GM18868 (cell line): Measurements from ENCODE around the gene MOB2.
"Not testable (repeated sequence)": the region's sequence is repeated elsewhere in the genome, so short reads cannot be mapped to it uniquely, and the experiment has no call there.

Source experiments
- ATAC-seq: cut with Tn5 transposase; IDR thresholded peaks from one replicate; pipeline ENCODE4 v1.9.1; 2021; ENCODE audit warnings: mild to moderate bottlenecking, moderate library complexity; ENCODE audit not compliant: unreplicated experiment

The MOB2 gene

DNA sequence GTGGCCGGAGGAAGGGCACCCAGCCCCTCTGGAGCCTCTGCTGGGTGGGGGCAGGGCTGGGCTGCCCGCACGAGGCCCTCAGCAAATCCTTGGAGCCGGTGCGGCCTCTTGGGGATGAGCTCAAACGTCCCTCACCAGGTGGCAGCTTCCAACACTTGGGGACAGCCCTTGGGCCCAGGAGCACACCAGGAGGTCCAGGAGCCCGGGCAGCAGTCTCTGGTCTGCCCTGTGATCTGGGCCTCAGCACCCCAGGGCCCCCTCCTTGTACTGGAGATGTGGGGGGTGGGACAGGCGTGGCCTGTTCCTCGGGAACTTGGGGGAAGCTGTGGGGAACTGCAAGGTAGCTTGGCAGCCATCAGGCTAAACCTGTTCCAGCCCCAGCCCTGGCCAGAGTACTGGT is 40.0 kb downstream of the MOB2 start:
- no peak for ATAC-seq

DNA sequence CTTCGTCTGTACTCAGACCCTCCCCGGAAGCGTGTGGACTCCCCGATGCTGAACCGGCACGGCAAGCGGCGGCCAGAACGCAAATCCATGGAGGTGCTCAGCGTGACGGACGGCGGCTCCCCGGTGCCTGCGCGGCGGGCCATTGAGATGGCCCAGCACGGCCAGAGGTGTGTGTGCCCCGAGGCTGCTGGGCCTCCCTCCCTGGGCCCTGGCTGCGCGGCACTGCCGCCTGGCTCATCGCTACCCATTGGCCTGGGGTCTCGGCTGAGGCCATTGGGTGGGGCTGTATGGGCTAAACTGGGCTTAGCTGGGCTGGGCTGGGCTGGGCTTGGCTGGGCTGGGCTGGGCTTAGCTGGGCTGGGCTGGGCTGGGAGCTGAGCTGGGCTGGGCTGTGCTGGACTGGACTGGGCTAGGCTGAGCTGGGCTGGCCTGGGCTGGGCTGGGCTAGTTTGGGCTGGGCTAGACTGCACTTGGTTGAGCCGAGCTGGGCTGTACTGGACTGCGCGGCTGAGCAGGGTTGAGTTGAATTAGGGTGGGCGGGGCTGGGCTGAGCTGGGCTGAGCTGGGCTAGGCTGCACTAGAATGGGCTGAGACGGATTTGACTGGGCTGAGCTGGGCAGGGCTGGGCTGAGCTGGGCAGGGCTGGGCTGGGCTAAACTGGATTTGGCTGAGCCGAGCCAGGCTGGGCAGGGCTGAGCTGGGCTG is 40.7 kb downstream of the MOB2 start:
- ATAC-seq = no peak

DNA sequence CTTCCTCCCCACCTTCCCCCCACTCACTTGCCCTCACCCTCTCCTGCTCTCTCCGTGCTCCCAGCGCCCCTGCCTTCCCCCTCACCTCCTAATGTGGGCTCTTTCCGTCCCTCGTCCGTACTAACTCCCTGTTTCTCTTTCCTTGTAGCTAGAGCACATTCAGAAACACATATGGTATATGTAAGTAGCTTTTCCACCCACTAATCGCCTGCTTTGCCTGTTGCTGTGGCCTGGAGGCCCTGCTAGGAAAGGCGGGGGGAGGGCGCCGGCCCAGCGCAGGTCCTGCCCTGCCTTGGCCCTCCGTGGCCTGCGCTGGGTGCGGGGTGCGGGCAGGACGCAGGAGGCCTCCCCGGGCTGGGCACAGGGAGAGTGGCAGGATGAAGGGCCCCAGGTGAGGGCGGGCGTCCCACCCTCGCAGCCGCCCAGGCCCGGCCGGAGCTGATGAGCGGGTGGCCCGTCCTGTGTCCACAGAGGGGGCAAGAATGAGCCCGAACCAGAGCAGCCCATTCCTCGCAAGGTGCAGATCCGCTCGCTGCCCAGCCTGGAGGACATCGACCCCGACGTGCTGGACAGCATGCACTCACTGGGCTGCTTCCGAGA is 41.7 kb downstream of the MOB2 start:
- no peak for ATAC-seq

DNA sequence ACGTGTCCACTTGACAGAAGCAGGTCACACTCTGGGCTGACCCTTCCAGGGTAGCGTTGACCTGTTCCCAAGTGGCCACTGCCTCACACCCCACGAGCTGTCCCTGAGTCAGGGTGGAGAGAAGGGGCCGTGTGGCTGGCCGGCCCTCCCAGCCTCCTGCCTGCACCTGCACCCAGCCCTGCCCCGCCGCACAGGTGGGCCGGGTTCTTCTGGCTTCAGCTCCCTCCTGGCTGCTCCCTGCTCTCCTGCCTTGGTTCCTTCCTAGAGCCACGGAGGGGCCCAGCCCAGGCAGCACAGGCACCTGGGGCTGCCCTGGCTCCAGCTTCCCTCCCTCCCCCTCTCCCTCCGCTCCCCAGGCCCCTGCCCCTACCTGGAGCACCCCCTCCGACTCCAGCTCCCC is 42.3 kb downstream of the MOB2 start:
- no peak for ATAC-seq

DNA sequence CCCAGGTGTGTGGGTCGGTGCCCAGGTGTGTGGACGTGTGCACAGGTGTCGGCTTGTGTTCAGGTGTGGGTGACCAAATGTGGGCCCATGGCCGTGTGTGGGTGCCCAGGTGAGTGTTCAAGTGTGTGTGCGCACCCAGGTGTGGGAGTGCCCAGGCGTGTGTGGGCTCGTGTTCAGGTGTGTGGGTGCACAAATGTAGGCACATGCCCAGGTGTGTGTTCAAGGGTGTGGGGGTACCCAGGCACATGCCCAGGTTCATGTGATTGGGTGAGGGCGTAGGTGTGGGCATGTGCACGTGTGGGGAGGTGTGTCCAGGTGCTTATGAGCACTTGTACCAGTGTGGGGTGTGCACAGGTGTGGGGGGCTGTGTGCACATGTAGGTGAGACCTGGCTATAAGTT is 42.8 kb downstream of the MOB2 start:
- no peak for ATAC-seq

DNA sequence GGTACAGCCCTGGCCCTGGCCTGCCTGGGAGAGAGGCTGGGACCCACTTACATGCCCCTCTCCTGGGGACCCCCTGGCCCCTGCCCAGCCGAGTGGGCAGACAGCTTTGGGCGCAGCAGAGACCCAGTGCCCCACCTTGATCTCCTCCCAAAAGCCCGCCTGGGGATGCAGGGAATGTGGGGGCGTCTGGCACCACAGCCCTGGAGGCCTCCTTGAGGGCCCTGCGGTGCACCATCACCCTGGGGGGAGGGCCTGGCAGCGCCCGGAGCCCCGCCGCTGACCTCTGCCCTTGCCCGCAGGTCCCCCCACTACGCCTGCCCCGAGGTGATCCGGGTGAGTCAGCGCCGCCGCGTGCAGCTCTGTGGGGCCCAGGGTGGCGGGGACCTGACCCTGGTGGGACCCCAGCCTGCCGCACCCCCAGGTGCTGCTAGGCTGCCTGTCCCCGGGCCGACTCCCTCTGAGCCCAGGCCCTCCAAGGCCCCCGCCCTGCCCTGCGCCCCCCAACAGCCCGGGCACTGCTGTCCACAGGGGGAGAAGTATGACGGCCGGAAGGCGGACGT is 43.7 kb downstream of the MOB2 start:
- ATAC-seq = no peak

- ATAC-seq = no peak
Observed at GRCh38 chr11:1442163-1442562, 44.4 kb downstream of the MOB2 start.

DNA sequence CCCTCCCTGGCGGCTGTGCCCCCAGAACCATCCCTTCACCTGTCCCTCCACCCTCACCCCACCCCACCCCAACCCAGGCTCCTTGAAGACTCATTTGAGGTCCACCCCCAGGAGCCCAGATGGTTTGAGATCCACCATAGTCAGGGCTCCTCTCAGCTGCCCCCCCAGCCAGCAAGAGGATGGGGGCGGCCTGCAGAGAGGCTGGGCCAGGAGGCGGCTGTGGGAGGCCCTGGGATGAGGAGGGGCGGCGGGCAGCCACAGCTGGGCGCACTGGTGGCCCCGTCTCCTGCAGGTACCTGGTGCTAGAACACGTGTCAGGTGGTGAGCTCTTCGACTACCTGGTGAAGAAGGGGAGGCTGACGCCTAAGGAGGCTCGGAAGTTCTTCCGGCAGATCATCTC is 46.1 kb downstream of the MOB2 start:
- no peak for ATAC-seq

DNA sequence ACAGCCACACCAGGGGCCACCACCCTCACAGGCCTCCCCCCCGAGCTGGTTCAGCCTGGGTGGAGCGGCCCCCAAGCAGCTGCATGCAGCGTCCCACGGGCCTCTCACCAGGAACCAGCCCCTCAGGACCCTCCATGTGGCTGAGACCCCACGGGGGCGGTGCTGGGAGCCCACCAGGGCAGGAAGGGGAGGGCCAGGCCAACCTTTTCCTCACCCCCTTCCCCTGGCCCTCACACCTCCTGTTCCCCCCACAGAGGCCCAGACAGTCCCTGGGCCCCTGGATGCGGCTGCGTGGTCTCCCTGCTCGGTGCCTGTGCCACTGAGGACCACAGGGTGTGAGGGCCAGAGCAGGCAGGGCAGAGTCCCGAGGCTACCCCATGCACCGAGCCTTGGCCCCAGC is 46.5 kb downstream of the MOB2 start:
- no peak for ATAC-seq

GRCh38 chr11:1439341-1439740 is 47.2 kb downstream of the MOB2 start:
- ATAC-seq = no peak

DNA sequence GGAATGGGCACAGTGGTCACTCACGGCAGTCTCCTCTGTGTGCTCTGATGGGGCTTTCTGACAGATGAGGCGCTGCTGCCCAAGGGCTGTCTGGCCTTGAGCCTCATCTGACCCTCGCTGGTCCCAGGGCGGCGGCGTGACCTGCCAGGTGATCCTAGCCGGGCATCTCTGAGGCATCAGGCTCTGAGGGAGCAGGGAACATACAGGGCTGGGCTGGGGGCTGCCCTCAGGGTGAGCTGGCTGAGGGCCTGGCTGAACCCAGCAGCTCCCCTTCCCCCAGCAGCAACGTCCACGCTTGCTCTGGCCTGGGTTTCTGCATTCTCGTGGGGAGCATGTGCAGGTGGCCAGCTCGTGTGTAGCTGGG is 47.6 kb downstream of the MOB2 start:
- no peak for ATAC-seq

DNA sequence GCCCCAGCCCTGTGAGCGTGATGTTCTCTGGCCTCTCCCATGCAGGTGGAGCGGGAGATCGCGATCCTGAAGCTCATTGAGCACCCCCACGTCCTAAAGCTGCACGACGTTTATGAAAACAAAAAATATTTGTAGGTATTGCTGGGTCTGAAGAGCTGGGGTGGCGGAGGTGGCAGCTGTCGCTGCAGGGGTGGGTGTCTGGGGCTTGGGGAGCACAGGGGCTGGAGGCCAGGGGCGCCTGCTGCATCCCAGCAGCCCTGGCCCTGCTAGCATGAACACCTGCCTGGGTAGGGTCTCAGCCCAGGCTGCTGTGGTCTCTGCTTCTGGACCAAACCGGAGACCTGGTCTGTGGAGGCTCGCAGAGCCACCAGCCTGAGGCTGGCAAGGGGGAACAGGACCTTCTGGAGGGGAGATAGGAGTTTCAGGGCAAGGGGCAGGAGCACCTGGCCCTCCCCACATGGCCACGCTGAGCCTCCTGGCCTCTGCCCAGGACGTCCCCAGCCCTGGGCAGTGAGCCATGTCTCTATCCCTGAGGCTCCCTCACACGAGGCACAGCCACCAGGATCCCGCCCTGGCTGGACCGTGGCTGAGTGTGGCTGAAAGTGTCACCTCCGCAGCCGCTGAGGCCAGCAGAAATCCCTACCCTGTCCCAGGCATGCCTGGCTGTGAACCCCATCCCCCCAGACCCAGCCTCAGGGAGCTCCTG is 48.2 kb downstream of the MOB2 start:
- ATAC-seq = no peak

DNA sequence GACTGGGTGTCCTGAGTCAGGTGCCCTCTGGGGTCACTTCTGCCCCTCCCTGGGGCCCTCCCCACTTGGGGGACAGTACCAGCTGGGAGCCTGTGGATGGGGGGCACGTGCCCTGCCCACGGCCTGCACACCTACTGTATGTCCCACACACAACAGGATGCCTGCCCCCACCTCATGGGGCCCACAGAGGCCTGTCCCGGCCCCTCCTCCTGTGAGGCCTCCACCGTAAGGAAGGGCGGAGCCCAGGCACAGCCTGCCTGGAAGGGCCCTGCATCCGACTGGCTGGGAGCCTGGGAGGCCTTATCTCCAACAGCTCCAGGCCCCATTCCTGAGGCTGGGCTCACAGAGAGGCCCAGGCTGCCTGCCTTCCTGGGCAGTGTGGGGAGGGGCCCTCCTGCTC is 49.1 kb downstream of the MOB2 start:
- ATAC-seq = no peak

- no peak for ATAC-seq
Observed at GRCh38 chr11:1436468-1437039, 50.0 kb downstream of the MOB2 start.

- ATAC-seq = no peak
Observed at GRCh38 chr11:1435820-1436467, 50.6 kb downstream of the MOB2 start.

DNA sequence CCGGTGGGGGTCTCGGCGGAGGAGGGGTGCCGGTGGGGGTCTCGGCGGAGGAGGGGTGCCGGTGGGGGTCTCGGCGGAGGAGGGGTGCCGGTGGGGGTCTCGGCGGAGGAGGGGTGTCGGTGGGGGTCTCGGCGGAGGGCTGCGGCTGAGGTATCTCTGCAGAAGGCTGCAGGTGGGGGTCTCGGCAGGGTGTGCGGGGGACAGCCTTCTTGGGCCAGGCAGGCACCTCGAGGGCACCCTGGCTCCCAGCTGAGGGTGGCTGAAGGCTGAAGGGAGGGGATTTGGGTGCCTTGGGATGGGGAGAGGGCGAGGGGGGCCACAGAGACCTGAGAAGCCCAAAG is 51.1 kb downstream of the MOB2 start:
- not testable (repeated sequence) for ATAC-seq

DNA sequence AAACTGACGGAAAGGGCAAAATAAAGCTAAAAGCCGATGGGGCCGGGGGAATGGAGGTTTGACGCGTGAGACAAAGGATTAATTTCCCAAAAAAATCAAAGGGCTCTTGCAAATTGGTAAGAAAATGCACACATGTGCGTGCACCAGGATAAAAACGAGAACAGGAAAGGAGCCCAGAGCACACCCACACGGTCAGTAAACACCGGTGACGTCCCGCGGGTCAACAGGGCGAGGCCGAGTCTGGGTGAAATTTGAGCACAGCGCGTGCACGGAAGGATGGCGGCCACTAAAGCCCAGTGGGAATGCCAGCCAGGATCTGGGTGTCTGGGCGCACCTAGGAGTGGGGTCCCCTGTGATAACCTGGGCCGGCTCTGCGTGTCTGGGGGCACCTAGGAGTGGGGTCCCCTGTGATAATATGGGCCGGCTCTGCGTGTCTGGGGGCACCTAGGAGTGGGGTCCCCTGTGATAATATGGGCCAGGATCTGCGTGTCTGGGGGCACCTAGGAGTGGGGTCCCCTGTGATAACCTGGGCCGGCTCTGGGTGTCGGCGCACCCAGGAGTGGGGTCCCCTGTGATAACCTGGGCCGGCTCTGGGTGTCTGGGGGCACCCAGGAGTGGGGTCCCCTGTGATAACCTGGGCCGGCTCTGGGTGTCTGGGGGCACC is 52.5 kb downstream of the MOB2 start:
- ATAC-seq = no peak

DNA sequence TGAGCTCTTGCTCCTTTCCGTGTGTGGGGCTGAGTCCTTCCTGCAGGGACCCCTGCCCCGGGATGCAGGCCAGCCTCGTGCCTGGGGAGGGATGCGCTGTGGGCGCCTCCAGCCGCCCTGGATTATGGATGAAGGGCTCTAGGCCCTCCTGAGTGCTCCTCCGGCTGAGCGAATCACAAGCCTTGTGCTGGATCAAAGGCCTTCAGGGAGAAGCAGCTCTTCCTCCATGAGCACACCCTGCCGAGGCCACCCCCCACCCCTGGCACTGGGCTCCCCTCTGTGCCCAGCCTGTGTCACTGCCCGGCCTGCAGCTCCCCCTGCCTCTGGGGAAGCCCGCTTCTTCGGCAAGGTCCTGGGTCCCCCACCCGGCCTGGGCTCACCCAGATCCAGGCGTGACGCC is 53.0 kb downstream of the MOB2 start:
- no peak for ATAC-seq

DNA sequence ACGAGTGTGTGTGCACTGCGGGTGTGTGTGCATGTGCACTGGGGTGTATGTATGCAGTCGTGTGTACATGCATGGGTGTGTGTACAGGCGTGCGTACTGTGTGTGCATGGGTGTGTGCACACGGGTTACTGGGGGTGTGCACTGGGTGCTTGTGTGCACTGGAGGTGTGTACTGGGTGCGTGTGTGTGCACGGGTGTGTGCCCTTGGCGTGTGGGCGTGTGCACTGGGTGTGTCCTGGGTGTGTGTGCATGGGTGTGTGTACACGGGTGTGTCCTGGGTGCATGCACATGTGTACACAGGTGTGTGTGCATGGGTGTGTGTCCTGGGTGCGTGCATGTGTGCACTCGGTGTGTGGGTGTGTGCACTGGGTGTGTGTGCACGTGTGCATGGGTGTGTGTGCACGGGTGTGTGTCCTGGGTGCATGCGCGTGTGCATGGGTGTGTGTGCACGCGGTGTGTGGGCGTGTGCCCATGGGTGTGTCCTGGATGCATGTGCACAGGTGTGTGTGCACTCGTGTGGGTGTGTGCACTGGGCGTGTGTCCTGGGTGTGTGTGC is 57.7 kb downstream of the MOB2 start:
- no peak for ATAC-seq

GRCh38 chr11:1425439-1425838 is 61.1 kb downstream of the MOB2 start:
- no peak for ATAC-seq

DNA sequence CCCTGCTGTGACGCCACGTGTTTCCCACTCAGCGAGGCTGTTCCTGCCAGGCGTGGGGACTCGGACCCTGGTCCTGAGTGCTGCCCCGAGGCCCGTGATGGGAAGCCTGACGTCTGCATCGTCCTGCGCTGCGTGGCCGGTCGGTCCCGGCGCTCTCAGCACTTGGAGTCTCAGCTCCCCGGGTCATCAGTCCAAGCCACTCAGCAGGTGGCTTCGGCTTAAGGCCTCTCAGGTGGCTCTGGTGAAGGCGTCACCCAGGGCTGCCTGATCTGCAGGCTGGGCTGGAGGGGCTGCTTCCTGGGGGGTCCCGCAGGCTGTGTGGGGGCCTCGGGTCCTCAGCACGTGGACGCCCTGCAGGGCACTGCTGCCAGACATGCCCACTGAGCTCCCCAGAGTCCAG is 61.6 kb downstream of the MOB2 start:
- ATAC-seq = no peak
